Fibroblast of skin of back (primary cell): ENCODE measurements around the gene CCDC85C.
A peak's percentile ranks its signal among the peaks of the same experiment; 100 is the strongest.

Experiments used
- DNase-seq: peaks from one replicate; pipeline ENCODE4 v3.0.0-alpha.2; 2013

The CCDC85C gene

DNA sequence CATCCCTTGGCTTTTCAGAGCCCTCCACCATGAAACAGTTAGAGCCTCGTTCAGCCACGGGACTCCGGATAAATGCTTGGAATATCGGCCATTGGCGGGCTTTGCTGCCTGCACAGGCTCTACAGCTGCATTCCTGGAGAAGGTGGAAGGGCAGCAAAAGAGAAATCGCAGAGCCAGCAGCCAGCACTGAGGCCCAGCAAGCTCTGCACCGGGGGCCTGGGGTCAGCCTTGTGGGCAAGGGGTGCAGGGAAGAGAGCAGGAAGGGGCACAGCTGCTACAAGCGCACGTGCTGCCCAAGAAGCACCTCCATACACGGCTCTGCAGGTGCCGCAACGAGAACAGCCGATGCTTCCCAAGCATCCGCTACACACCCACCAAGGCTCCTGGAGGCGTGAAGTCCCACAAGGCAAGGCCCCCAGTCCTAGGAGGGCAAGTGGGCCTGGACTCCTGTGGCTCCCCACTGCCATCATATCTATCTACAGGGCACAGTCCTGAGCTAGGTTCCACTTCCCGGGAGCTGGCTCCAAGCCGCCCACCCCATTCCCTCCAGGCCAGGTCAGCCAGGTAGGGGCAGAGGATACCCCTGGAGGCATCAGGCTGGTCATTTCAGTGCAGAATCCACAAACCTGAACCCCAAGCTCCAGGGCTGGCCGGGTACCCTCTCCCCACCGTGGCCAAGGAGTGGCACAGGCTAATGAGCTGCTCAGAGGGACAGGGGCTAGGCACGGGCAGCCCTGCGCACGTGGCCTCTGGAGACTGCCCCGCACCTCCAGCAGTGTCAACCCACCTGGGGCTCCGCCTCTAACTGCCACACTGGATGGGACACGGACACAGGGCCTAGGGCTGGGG is 82.6 kb downstream of the CCDC85C start:
- no peak for DNase-seq

DNA sequence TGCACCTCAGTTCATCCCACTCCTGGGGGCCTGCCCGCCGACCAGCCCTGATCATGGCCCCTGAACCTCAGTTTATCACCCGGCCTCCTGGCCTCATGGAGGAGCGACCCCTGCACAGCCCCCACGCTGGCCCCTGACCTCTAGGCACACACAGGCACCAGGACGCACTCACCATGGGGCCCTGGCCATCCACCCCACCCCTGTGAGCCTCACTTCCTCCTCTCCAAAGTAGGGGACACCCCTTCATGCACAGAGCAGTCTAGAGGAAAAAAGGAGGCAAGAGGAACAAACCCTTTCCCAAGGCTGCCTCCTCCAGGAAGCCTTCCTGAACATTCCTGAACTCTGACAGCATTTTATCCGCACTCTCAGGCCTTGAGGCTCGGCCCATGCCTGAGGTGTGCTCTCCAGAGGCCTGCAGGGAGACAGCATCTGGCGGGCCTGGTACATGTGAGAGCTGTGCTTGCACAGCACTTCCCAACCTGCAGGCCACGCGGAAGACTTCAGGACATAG is 83.4 kb downstream of the CCDC85C start:
- DNase-seq, result no peak

DNA sequence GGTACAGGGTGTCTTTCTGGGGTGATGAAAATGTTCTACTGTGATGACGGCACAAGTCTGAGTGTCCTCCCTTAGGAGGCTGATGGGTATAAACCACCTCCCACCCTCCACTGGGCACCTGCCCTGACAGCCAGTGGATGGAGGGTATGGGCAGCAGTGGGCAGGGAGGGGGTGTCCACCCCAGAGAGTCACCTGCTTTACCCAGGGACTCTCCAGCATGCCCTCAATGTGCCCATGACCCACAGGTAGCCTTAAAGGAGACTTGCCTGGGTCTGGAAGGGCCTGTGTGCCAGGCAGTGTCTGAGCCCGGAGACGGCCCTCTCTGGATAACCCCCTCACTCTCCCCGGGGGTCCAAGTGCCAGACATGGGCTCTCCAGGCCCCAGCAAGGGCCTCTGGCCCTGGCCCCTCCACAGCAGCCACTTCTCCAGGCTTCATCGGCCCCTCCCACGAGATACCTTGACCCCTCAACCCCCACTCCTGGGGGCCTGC is 84.0 kb downstream of the CCDC85C start:
- no peak for DNase-seq

DNA sequence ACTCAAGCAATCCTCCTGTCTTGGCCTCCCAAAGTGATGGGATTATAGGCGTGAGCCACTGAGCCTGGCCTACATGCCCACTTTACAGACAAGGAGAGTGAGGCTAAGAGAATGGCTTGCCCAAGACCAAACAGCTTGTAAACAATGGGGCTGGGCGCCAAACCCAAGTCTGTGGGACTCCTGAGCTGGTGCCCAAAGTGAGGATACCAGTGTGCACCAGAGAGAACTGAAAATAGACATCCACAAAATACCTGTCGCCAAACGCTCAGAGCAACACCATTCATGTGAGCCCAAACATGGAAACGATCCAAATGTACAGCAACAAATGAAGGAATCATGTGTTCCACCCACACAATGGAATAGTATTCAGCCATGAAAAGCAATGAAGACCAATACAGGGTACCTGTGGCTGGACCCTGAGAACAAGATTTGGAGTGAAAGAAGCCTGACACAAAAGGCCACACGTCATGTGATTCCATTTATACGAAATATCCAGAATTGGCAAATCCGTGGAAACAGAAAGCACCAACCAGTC is 84.6 kb downstream of the CCDC85C start:
- DNase-seq, result no peak

DNA sequence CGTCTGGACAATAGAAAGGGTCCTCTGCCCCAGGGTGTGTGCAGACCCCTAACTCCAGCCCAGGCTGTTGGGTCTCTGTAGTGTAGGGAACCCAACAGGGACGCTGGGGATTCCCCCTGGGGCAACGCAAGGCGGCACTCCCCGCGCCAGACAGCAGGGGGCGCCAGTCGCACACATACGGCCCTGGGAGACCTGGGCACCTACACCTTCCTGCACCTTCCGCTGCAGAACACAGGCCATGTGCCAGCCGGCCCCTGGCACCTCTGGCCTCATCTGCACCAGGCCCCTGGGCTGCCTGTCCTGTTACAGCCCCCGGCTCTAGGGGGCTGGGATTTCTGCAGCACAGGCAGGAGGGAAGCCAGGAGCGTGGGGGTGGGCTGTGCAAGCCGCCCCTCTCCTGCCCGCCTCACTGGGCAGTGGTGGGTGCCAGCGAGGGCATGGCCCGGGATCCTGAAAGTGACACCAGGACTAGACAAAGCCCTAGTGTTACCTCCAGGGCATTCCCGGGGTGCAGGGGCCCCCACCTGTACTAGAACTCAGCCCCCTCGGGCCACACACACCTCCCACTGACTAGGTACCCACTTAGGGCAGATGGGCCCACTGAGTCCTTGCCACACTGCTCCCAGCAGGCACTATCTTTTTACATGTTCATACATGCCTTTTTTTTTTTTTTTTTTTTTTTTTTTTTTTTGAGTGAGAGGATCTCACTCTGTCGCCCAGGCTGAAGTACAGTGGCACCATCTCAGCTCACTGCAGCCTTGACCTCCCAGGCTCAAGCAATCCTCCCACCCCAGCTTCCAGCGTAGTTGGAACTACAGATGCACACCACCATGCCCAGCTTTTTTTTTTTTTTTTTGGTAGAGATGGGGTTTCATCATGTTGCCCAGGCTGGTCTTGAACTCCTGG is 85.3 kb downstream of the CCDC85C start:
- peak; percentile 44 for DNase-seq

DNA sequence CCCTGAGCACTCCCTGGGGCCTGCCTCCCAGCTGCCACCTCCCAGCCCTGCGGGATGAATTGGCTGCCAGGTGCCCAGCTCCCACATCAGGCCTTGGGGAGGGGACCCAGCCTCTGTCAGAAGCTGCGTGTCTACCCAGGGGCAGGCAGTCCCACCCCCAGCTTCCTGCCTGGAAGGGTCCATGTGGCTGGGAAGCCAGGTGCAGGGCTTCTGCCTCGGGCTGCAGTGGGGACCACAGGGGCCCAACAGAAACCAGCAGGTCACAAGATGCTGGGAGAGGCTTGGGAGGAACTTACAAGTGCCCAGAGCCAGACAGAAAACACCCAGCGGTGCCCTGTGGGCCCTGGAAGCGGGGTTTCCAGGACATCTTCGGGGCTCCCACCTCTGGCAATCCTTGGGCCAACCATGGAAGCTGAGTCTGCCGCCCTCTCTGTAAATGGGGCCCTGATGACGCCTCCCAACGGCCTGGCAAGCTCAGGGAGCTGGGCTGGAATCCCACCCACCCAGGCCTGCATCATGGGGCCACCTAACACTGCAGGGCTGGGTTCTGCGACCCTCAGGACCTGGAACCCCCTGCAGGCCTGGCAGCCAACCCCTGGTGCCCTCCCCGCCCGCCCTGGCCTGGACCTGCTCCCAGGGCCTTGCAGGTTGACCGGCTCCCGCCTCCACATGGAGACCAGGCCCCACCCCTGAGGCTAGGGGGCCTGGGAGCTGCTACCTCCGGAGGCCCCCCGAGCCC is 86.2 kb downstream of the CCDC85C start:
- DNase-seq, result no peak

DNA sequence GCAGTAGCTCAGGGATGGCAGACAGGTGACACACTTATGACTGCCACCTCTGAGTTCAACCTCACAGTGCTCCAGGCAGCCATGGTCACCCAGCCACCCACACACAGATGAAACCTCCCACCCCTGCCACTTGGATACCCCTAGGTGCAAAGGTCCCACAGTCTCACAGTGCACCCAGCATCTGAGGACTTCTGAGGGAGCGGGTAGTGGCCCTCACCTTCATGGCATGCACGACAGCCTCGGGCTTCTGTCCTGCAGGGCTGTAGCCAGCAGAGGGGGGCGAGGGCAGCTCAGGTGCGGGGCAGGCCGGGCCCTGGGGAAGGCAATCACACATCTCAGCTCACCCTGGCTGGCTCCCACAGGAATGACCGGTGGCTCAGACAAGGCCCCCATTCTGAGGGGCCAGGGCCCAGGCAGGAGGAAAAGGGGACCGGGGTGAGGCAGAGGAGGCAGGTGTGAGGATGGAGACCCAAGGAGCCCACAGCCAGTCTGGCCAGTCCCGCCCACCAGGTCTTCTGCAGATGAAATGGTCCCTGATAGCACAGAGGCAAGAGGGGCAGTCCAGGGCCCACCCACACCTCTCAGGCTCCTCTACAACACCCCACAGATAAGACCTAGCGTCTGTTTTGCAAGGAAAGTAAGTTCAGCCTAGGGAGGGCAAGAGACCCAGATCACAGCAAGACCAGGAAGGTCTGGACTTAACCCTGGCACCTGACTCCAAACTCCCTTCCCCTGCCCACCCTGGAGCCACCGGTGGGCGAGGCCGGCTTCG is 87.0 kb downstream of the CCDC85C start:
- DNase-seq, result no peak

DNA sequence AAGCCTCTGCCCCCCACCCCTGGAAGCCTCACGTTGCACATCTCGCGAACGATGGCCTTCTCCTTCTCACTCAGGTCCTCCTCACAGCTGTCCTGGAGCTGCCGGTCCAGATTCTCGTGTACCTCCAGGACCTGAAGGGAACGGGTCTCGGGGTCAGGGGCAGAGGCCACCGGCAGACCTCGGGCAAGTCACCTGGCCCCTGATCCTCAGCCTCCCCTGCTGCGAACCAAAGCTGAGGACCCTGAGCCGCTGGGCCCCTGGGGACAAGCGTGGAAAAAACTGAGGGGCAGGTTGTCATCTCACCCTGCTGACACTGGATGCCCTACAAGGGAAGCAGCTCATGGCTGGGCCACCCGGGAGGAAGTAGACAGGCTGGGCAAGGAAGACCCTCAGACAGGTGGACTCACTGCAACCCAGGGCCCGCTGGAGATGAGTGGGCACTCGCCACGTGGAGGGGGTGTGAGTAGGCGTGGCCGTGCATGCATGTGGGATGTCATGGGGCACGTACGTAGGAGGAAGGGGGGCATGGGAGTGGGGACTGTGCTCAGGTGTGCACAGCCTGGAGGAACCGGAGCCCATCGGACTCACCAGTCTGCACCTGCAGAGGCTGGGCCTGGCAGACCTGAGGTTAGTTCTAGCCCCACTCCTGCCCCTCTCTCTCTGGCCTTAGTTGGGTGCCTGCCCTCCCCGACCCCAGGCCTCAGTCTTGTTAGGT is 87.7 kb downstream of the CCDC85C start:
- no peak for DNase-seq

DNA sequence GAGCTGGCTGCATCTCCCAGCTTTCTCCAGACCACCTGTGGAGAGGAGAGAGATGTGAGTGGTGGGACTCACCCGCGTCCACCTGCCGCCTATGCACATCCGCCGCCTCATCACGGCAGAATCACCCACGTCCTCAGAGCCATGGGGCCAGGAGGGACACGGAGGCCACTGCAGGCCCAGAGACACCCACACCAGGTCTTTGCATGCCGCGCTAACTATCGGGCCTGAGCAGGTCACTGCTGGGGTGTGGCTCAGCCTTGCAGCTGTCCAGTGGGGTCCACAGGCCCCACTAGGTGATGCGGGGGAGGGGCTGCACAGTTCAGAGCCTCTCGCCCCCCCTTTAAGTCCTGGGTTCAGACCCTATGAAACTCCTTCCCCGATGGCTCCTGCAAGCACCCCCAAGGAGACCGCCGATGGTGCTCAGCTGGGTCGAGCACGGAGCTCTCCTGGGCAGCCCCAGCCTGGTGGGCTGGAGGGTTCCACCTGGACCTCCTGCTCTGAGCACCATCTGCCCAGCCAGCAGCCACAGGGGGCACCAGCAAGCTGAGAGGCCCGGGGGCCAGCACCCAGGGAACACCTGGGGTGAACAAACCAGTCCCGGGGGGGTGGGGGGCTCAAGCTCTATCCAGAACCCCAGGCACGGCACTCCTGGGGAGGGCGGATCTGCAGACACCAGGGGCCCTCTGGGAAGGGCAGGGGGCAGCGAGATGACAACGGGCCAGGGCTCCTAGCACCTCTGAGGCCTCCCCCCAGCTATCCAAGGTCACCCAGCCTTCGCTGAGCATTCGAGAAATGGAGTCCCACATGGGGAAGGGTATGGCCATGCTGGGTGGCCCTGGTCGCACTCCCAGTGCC is 88.5 kb downstream of the CCDC85C start:
- DNase-seq, result no peak

DNA sequence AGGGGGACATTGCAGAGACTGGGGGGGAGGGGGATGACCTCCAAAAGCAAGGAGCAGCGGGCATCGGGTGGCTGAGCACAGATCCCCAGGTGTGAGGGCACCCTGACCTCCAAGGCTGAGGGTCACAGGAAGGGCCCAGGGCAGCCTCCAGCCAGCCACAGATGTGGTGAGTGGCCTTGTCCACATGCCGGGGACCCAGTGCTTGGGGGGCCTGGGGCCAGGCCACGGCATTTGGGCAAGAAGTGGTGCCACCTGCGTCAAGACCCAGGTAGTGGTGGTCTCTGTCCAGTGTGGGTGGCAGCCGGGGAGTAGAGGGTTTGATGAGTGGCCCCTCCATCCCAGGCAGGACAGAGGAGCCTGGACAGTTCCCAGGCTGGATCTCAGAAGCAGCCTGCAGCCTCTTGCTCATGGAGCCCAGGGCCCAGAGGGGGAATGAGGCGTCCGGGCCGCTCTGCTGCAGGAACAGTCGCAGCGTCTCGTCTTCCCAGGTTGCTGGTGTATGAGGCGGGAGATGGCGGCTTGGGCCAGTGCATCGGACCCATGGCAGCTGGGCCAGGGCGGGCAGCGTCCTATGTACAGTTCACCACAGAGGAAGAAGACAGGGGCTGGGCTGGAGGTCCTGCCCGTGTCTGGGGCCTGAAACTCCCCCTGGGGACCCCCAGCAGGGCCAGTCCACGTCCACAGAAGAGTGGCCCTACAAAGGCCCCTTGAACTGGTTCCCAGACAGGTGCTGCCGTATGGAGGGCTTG is 89.3 kb downstream of the CCDC85C start:
- no peak for DNase-seq

DNA sequence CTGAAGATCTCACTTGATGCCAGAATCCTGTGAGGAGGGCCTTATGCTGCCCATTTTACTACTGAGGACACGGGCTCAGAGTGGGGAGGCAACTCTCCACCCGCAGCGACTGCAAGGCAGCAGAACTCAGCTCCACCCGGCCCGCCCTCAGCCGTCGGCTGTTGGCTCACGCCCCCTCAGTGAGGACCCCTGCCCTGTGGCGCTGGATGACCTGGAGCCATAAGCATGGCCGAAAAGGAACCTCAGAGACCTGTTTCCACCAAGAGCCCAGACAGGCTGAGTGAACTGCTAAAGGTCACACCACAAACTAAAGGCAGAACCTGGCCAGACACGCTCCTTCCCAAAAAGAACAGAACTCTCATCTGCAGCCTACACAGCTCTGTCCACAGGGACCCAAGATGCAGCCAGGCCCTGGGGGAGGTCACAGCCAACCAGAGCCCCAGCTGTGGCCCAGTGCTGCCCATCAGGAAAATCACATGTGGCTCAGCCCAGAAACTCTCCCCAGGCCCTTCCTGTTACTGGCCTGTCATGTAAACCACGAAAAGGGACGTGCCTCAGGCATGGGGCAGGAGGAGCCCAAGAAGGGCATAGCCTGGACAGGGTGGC is 90.0 kb downstream of the CCDC85C start:
- no peak for DNase-seq

DNA sequence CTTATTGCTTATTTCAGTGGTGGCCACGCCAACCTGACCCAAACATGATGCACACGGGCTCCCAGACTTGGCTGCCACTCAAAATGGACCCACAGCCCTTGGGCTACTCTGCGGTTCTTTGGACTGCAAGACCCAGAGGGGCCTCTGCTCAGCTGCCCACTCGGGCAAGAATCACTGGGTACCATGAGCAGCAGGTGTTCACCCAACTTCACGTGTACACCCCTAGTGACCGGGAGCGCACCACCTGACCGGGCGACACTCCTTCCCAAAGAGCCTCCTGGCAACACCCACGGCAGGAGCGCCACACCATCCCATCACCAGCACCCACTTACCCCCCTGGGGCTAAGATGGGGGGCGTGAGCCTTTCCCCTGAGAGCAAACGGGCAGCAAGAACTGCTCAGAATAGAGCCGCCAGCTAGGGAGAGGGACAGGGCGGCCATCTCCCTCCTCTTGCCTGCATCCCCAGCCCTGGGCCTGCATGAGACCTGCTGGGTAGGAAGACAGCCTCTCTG is 90.8 kb downstream of the CCDC85C start:
- DNase-seq, result no peak

DNA sequence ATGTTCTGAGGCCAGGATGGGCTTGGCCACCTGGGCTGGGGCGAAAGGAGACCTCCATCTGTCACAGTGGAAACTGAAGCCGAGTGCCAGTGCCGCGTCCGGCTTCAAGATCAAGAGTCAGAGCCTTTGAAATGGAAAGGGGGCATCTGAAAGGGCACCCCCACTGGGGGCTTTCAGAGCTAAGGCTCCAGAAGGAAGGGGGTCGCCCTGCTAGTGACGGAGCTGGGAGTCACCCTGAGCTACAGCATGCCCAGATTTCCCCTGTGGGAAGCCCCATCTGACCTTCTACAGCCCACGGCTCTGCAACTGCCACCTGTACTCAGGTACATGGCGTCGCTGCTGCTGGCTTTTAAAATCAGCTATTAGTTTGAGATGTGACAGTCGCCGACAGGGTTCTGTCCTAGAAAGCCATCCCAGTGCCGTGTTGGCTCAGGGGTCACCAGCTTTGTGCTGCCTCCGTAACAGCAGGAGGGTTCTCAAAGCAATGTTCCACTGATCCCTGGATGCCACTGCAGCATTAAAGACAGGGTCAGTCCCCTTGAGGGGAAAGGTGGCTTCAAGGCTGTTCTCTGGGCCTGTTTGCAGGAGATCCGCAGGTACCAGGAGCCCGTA is 91.3 kb downstream of the CCDC85C start:
- DNase-seq, result no peak

DNA sequence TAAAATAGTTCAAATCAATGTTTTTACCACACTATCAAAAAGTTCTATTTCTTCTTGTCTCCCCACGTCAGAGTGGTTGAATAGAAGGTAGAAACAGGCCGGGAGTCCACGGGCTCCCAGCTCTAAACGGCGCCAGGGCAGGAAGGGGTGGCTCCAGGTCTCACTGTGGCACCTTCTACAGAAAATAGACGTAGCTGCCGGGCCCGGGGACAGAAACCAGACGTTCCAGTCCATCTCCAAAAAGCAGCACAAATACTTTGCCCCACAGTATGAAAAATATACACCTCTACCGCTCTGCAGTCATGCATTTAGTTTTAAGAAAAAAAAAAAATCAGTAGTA is 91.9 kb downstream of the CCDC85C start:
- no peak for DNase-seq

DNA sequence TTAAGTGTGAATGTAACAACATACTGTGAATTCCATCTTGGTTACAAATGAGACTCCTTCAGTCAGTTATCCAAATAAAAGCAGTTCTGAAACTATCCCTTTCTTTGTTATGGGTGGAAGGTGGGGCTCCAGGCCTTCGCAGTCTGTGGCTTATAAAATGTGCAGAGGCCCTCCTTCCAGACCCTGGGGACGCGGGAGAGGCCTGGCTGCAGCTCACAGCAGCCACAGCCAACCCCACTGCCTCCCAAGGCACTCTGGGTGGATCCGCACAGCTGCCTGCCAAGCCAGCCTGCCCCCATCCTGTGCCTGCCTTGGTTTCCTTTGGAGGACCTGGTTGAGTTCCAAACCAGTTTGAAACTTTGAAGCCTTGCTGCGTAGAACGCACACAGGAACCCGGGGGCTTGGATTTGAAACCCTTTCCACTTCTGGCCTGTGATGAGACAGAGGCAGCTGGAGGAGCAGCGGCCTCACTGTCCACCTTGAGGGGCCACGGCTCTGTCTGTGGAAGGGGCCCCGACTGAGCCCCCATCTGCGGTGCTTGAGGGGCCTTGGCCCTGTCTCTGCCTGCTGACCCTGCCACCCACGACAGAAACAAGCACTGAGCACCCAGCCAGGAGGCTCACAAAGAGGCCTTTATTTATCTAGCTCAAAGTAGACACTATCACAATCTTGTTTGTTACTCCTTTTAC is 92.4 kb downstream of the CCDC85C start:
- DNase-seq, result peak; percentile 94

DNA sequence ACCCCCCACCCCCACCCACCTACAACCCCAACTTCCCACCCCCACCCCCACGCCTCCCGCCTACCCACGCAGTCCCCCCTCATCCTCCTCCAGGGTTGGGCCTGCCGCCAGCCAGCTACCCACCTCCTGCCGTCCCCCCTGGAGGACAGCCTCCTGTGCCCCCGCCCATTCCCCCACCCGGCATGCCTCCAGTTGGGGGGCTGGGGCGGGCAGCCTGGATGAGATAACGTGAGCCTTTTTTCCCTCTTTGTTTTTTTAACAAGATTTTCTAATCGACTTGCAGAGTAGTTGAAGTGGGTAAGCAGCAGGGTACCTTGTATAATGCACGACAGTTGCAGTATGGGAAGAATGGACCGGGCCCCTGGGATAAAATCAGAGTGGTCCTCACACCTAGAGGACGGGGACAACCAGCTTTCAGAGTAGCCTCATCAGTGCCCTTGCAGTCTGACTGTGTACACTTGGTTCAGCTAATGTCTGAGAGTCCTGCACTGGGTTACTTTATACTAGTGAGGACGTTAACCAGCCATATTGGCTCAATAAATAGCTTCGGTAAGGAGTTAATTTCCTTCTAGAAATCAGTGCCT is 93.4 kb downstream of the CCDC85C start:
- no peak for DNase-seq
